GM12878 (cell line): ENCODE results near the gene PPP1R37. TPM values are rescaled to one million over a fixed set of nuclear protein-coding genes. Genes with fewer than 3 reads are reported as not detected.

Experiments
- ATAC-seq: fragments of 200-7000 bp; cut with Tn5 transposase; 3 replicates; pipeline ENCODE4 v1.9.1; 2020; ENCODE audit warnings: mild to moderate bottlenecking, moderate library complexity
- BruUV-seq: library from RNA; stranded (reverse); fragments of 400-500 nt; replicated peaks from 2 replicates; lab custom pipeline; 2021; lab: Mats Ljungman, UMichigan
- CTCF ChIA-PET: fragments of 300-600 bp; sonication (Branson Sonifier 250); formaldehyde crosslinking; extraction: SDS; loops from one replicate; lab custom pipeline; 2021; ENCODE audit warnings: inconsistent platforms; lab: Yijun Ruan, JAX
- POLR2A ChIA-PET: fragments of 350-600 bp; formaldehyde crosslinking; extraction: SDS; loops from one replicate; lab custom pipeline; 2021; ENCODE audit warnings: inconsistent platforms; lab: Charles Lee
- RAD21 ChIA-PET: fragments of 300-600 bp; sonication (Branson Sonifier 250); formaldehyde crosslinking; loops from one replicate; lab custom pipeline; 2023; ENCODE audit warnings: antibody characterized with exemption; ENCODE audit not compliant: unreplicated experiment; lab: Charles Lee
- SMC1A ChIA-PET: fragments of 300-600 bp; sonication (Branson Sonifier 250); formaldehyde crosslinking; loops from one replicate; lab custom pipeline; 2023; ENCODE audit not compliant: unreplicated experiment, uncharacterized antibody; lab: Charles Lee
- DNase-seq: peaks from one replicate; pipeline ENCODE4 v3.0.0-alpha.2; 2011; ENCODE audit warnings: low read depth, low spot score
- FAIRE-seq: peaks from 3 replicates; lab custom pipeline; 2011; peaks lifted over from hg19 to GRCh38; lab: Jason Lieb, UNC
- H2AFZ ChIP-seq: 2 replicates; pipeline ENCODE4 v1.6.0; 2011; ENCODE audit warnings: low read depth, low read length, control low read depth; ENCODE audit not compliant: control insufficient read depth
- H3K27ac ChIP-seq: 2 replicates; pipeline ENCODE4 v1.5.1; 2011; ENCODE audit warnings: control low read depth; ENCODE audit not compliant: control insufficient read depth, insufficient read depth
- H3K27me3 ChIP-seq, 2 experiments: replicated peaks in 1 of 2; 2 replicates each; pipeline versions ENCODE4 v1.6.0 to v1.6.1; 2011; ENCODE audit warnings: low read length in 1 of 2; ENCODE audit not compliant: control insufficient read depth in 2 of 2, insufficient read depth in 2 of 2
- H3K36me3 ChIP-seq, 2 experiments: 2 replicates each; pipeline ENCODE4 v1.5.1; 2011; ENCODE audit warnings: low read length in 1 of 2; ENCODE audit not compliant: control insufficient read depth in 2 of 2, insufficient read depth in 2 of 2
- H3K4me1 ChIP-seq: 2 replicates; pipeline ENCODE4 v1.6.1; 2011; ENCODE audit warnings: mild to moderate bottlenecking, low read length, moderate library complexity, mixed read lengths; ENCODE audit not compliant: control insufficient read depth, insufficient read depth
- H3K4me2 ChIP-seq: 2 replicates; pipeline ENCODE4 v1.6.0; 2011; ENCODE audit warnings: control low read depth; ENCODE audit not compliant: control insufficient read depth, insufficient read depth
- H3K4me3 ChIP-seq: fragments of 200-600 bp; sonication (generic); 2 replicates; pipeline ENCODE4 v1.5.1; 2016
- H3K79me2 ChIP-seq: 2 replicates; pipeline ENCODE4 v1.6.0; 2011; ENCODE audit warnings: low read length; ENCODE audit not compliant: control insufficient read depth, insufficient read depth
- H3K9ac ChIP-seq: 2 replicates; pipeline ENCODE4 v1.8.0; 2011; ENCODE audit warnings: low read length, control low read depth, mixed read lengths; ENCODE audit not compliant: control insufficient read depth, insufficient read depth
- H3K9me3 ChIP-seq: replicated peaks from 3 replicates; pipeline ENCODE4 v1.5.1; 2011; ENCODE audit warnings: mild to moderate bottlenecking, low read length; ENCODE audit not compliant: control insufficient read depth, insufficient read depth
- H4K20me1 ChIP-seq: 2 replicates; pipeline ENCODE4 v1.6.0; 2011; ENCODE audit not compliant: control insufficient read depth, insufficient read depth
- BRCA1 ChIP-seq: IDR thresholded peaks from 2 replicates; pipeline ENCODE4 v1.6.1; 2011; ENCODE audit warnings: low read depth, low read length, improper control_type of control experiment
- CHD1 ChIP-seq: IDR thresholded peaks from 2 replicates; pipeline ENCODE4 v1.6.1; 2012; ENCODE audit warnings: low read depth, low read length, improper control_type of control experiment
- CHD2 ChIP-seq: IDR thresholded peaks from 2 replicates; pipeline ENCODE4 v1.6.1; 2011; ENCODE audit warnings: low read depth, low read length, improper control_type of control experiment, borderline replicate concordance
- CREM ChIP-seq: IDR thresholded peaks from 2 replicates; pipeline ENCODE4 v1.6.1; 2014; ENCODE audit warnings: antibody characterized with exemption, low read depth
- EGR1 ChIP-seq, 2 experiments: IDR thresholded peaks; 1 replicate in 1 of 2; 2 replicates in 1 of 2; pipeline ENCODE4 v1.6.1; 2011 to 2012; ENCODE audit warnings: low read depth in 2 of 2, low read length in 2 of 2, borderline replicate concordance in 1 of 2, mild to moderate bottlenecking in 1 of 2, moderate library complexity in 1 of 2
- HCFC1 ChIP-seq: fragments of 150-350 bp; IDR thresholded peaks from 2 replicates; pipeline ENCODE4 v1.6.1; 2014; ENCODE audit warnings: low read length
- IKZF1 ChIP-seq: fragments of 450-650 bp; conservative IDR thresholded peaks from 2 replicates; pipeline ENCODE4 v1.6.1; 2017; ENCODE audit warnings: antibody characterized with exemption, mild to moderate bottlenecking
- IKZF2 ChIP-seq, 2 experiments: fragments of 450-650 bp; IDR thresholded peaks; 2 replicates each; pipeline ENCODE4 v1.6.1; 2017; ENCODE audit warnings: mild to moderate bottlenecking in 2 of 2, moderate library complexity in 2 of 2
- IRF3 ChIP-seq: fragments of 450-650 bp; IDR thresholded peaks from 2 replicates; pipeline ENCODE4 v1.6.1; 2014; ENCODE audit warnings: mild to moderate bottlenecking
- IRF4 ChIP-seq: IDR thresholded peaks from 2 replicates; pipeline ENCODE4 v1.6.1; 2011; ENCODE audit warnings: low read depth, low read length
- MTA2 ChIP-seq: fragments of 450-650 bp; IDR thresholded peaks from 2 replicates; pipeline ENCODE4 v1.6.1; 2016; ENCODE audit warnings: low read depth, mild to moderate bottlenecking, moderate library complexity
- RFX5 ChIP-seq: IDR thresholded peaks from 2 replicates; pipeline ENCODE4 v1.6.1; 2011; ENCODE audit warnings: low read depth, low read length, improper control_type of control experiment
- SMARCA5 ChIP-seq: fragments of 450-650 bp; IDR thresholded peaks from 2 replicates; pipeline ENCODE4 v1.6.1; 2017; ENCODE audit warnings: mild to moderate bottlenecking
- ZNF217 ChIP-seq: fragments of 450-650 bp; IDR thresholded peaks from 2 replicates; pipeline ENCODE4 v1.6.1; 2017; ENCODE audit warnings: antibody characterized with exemption, mild to moderate bottlenecking
- ZNF384 ChIP-seq: IDR thresholded peaks from 2 replicates; pipeline ENCODE4 v1.6.1; 2012; ENCODE audit warnings: low read depth, mild to moderate bottlenecking, low read length, improper control_type of control experiment, borderline replicate concordance
- WGBS: methylation state at CpG from one replicate; pipeline ENCODE4 v1.1.6; 2016; ENCODE audit warnings: low lambda C conversion rate; ENCODE audit not compliant: insufficient replicate concordance, insufficient coverage; ENCODE audit errors: missing lambda C conversion rate; 5-methylcytosine and 5-hydroxymethylcytosine counted together
- in situ Hi-C: fragments of 300-500 bp; cut with MboI; formaldehyde crosslinking; loops from 9 replicates; pipeline ENCODE4 v1.14.3; 2018; ENCODE audit warnings: mixed read lengths
- intact Hi-C: fragments of 100-400 bp; cut with micrococcal nuclease; formaldehyde crosslinking; loops from one replicate; pipeline ENCODE4 v1.14.2; 2022; ENCODE audit not compliant: unreplicated experiment
- polyA plus RNA-seq, 11 experiments: library from polyadenylated mRNA; depleted of rRNA in 4 of 11; unstranded in 6 of 11; stranded (reverse) in 5 of 11; fragments of >200 nt; fragmentation: Nextera tagmentation in 4 of 11; fragmentation: Illumina TruSeq in 1 of 11; extraction: Ambion mirVana in 4 of 11; extraction: Trizol in 1 of 11; gene quantifications; 1 replicate in 1 of 11; 2 replicates in 10 of 11; pipeline versions ENCODE4 v1.2.1 to v1.2.3, GENCODE V29; 2011 to 2016; ENCODE audit warnings: inconsistent platforms in 2 of 11, missing spikeins in 2 of 11, low read depth in 1 of 11
- total RNA-seq, 4 experiments: library from RNA; depleted of rRNA in 3 of 4; stranded (reverse); fragments of >200 nt in 3 of 4; fragmentation: Illumina TruSeq in 1 of 4; extraction: Trizol in 1 of 4; gene quantifications; 2 replicates each; pipeline versions ENCODE4 v1.2.1 to v1.2.3, GENCODE V29; 2013 to 2021

PPP1R37 gene
- total and polyA plus RNA-seq, 10 of the 15 experiments (the other 5 are each of a cell fraction or from before 2014, with no cell fraction given), result 0.09 to 21.3 (median 5.1) TPM; not detected in 1

GRCh38 chr19:45186509-45187334 is 93.7 kb downstream of the PPP1R37 start:
- Histone ChIP-seq H2AFZ (no peak overlapping the region), H3K36me3 (no peaks in the 10 kb centered on the region; a peak in 1 of 4 replicates), H3K9ac (no peak overlapping the region), H3K79me2 (no peaks in the 10 kb centered on the region; the same call in 1 of the 2 replicates), H3K9me3 (no peaks in the 10 kb centered on the region), H3K4me2 (no peak overlapping the region), H4K20me1 (no peaks in the 10 kb centered on the region), H3K4me3 (no peak overlapping the region), H3K27ac (no peak overlapping the region), H3K27me3 (no peaks in the 10 kb centered on the region), H3K4me1 (peaks cover 3% of the 10 kb centered on the region; the same call in 1 of the 2 replicates)
- POLR2A ChIA-PET, result interaction anchor here (0.9 to 1.4 kb wide), 2 partner anchors 8 to 50 kb away, joined by 3 to 6 read pairs; partner anchors contain the start of genes BLOC1S3 and TRAPPC6A
- no peak for ATAC-seq
- 72% methylated on average over 12 of the region's 12 CpGs for WGBS
- CTCF ChIA-PET, result interaction anchor here (0.8 to 2.1 kb wide), 19 partner anchors 8 to 235 kb away, joined by 3 to 19 read pairs (median 3); partner anchors contain the start of genes BLOC1S3 and TRAPPC6A
- no TSS peak for BruUV-seq
- no peak for FAIRE-seq
- intact Hi-C loops, result loop anchor here (5.0 to 10.0 kb wide), 2 partner anchors 151 to 172 kb away; no protein-coding TSS in a partner anchor
- in situ Hi-C loops, result no loop called here
- no peak for TF ChIP-seq RFX5
- no peak for TF ChIP-seq IKZF1
- TF ChIP-seq IRF3, result no peak
- no peak for TF ChIP-seq CHD2
- no peak for TF ChIP-seq IKZF2 (IDR thresholded peaks at IDR 0.05)
- TF ChIP-seq MTA2, result no peak
- TF ChIP-seq IRF4, result no peak
- TF ChIP-seq HCFC1, result no peak
- TF ChIP-seq ZNF217, result no peak
- no peak for TF ChIP-seq BRCA1
- no peak for TF ChIP-seq ZNF384
- no peak for TF ChIP-seq CHD1
- TF ChIP-seq CREM, result no peak
- no peak for TF ChIP-seq SMARCA5
- TF ChIP-seq EGR1 (IDR thresholded peaks at IDR 0.05; ENCODE audit: borderline replicate concordance in 1 of 2, low read depth in 2 of 2, low read length in 2 of 2), result no peak
- DNase-seq, result no peak
- SMC1A ChIA-PET, result interaction anchor here (0.8 to 2.0 kb wide), 9 partner anchors 8 to 226 kb away, joined by 3 to 6 read pairs (median 4); partner anchors contain the start of gene BLOC1S3
- RAD21 ChIA-PET, result interaction anchor here (0.7 to 1.7 kb wide), 12 partner anchors 8 to 284 kb away, joined by 3 to 10 read pairs (median 3); partner anchors contain the start of genes BLOC1S3, CLASRP and TRAPPC6A
